ENCODE results near the gene ABCA4.

Gene ABCA4

GRCh38 chr1:94083681-94084080 lies 37.3 kb downstream of the ABCA4 start:
- H3K9me3 ChIP-seq (ENCODE audit: insufficient read depth, low read depth, low read length), result no peaks in the 10 kb centered on the region
- H4K8ac ChIP-seq (ENCODE audit: low read depth, low read length), result no peak overlapping the region
- no peak overlapping the region for H2AK5ac ChIP-seq (ENCODE audit: low read length)
- peaks cover 8 to 10% of the 10 kb centered on the region in 2 experiments for H3K4me1 ChIP-seq (ENCODE audit: control insufficient read depth in 1 of 2, insufficient read depth in 2 of 2, low read length in 2 of 2)
- no peak overlapping the region for H3K23ac ChIP-seq (ENCODE audit: low read length)
- no peak for DNase-seq
- H2BK120ac ChIP-seq (ENCODE audit: insufficient read depth, low read length, poor library complexity), result no peak overlapping the region
- H3K9ac ChIP-seq (ENCODE audit: low read length), result no peak overlapping the region
- H4K12ac ChIP-seq (ENCODE audit: low read depth, low read length), result no peak overlapping the region
- H3K36me3 ChIP-seq (ENCODE audit: control insufficient read depth in 1 of 2, insufficient read depth in 2 of 2, low read length in 2 of 2), result no peaks in the 10 kb centered on the region
- H3K27ac ChIP-seq (ENCODE audit: low read depth, low read length), result no peak overlapping the region
- no peak overlapping the region for H3K18ac ChIP-seq (ENCODE audit: low read length)
- no peak overlapping the region for H2BK12ac ChIP-seq (ENCODE audit: low read length)
- H2AFZ ChIP-seq (ENCODE audit: insufficient read depth, low read length, poor library complexity), result no peak overlapping the region
- H3K27me3 ChIP-seq (ENCODE audit: insufficient read depth, low read length), result no peaks in the 10 kb centered on the region
- H3K79me2 ChIP-seq (ENCODE audit: control insufficient read depth, insufficient read depth, low read length, poor library complexity), result no peaks in the 10 kb centered on the region
- H3K14ac ChIP-seq (ENCODE audit: low read length), result no peak overlapping the region
- no peak overlapping the region for H4K91ac ChIP-seq (ENCODE audit: low read depth, low read length)
- no peak overlapping the region for H3K4me2 ChIP-seq (ENCODE audit: low read length)
- no peak overlapping the region for H3K4ac ChIP-seq (ENCODE audit: low read depth, low read length)
- no CpG with 5 or more reads among the region's 4 CpGs for WGBS (ENCODE audit: extremely low coverage, insufficient coverage, insufficient read length)
- H2BK5ac ChIP-seq (ENCODE audit: low read depth, low read length, poor library complexity), result no peak overlapping the region
- H3K4me3 ChIP-seq (ENCODE audit: low read depth, low read length), result no peak overlapping the region
- peaks cover 5% of the 10 kb centered on the region for H3K79me1 ChIP-seq (ENCODE audit: low read length)

GRCh38 chr1:94081566-94082344 lies 39.2 kb downstream of the ABCA4 start:
- H3K27ac ChIP-seq (ENCODE audit: low read depth, low read length), result no peak overlapping the region
- H3K4ac ChIP-seq (ENCODE audit: low read depth, low read length), result no peak overlapping the region
- DNase-seq, result no peak
- no peak overlapping the region for H2BK120ac ChIP-seq (ENCODE audit: insufficient read depth, low read length, poor library complexity)
- H3K23ac ChIP-seq (ENCODE audit: low read length), result no peak overlapping the region
- H2BK5ac ChIP-seq (ENCODE audit: low read depth, low read length, poor library complexity), result no peak overlapping the region
- H2BK12ac ChIP-seq (ENCODE audit: low read length), result no peak overlapping the region
- H3K18ac ChIP-seq (ENCODE audit: low read length), result no peak overlapping the region
- no peak overlapping the region for H4K91ac ChIP-seq (ENCODE audit: low read depth, low read length)
- no peak overlapping the region for H3K4me3 ChIP-seq (ENCODE audit: low read depth, low read length)
- WGBS (ENCODE audit: extremely low coverage, insufficient coverage, insufficient read length), result no CpG with 5 or more reads among the region's 7 CpGs
- no peak overlapping the region for H3K14ac ChIP-seq (ENCODE audit: low read length)
- no peak overlapping the region for H3K4me2 ChIP-seq (ENCODE audit: low read length)
- peaks cover 2% of the 10 kb centered on the region for H3K79me1 ChIP-seq (ENCODE audit: low read length)
- H3K36me3 ChIP-seq (ENCODE audit: control insufficient read depth in 1 of 2, insufficient read depth in 2 of 2, low read length in 2 of 2), result no peaks in the 10 kb centered on the region
- H3K27me3 ChIP-seq (ENCODE audit: insufficient read depth, low read length), result no peaks in the 10 kb centered on the region
- no peaks in the 10 kb centered on the region for H3K79me2 ChIP-seq (ENCODE audit: control insufficient read depth, insufficient read depth, low read length, poor library complexity)
- H3K9me3 ChIP-seq (ENCODE audit: insufficient read depth, low read depth, low read length), result no peaks in the 10 kb centered on the region
- no peak overlapping the region for H3K9ac ChIP-seq (ENCODE audit: low read length)
- H2AK5ac ChIP-seq (ENCODE audit: low read length), result no peak overlapping the region
- no peak overlapping the region for H2AFZ ChIP-seq (ENCODE audit: insufficient read depth, low read length, poor library complexity)
- no peak overlapping the region for H4K8ac ChIP-seq (ENCODE audit: low read depth, low read length)
- no peak overlapping the region for H4K12ac ChIP-seq (ENCODE audit: low read depth, low read length)
- peaks cover 6 to 8% of the 10 kb centered on the region in 2 experiments for H3K4me1 ChIP-seq (ENCODE audit: control insufficient read depth in 1 of 2, insufficient read depth in 2 of 2, low read length in 2 of 2)

- H3K4me2 ChIP-seq (ENCODE audit: low read length), result no peak overlapping the region
- no peak for DNase-seq
- WGBS (ENCODE audit: extremely low coverage, insufficient coverage, insufficient read length), result no CpG with 5 or more reads among the region's 3 CpGs
- H4K8ac ChIP-seq (ENCODE audit: low read depth, low read length), result no peak overlapping the region
- H2BK120ac ChIP-seq (ENCODE audit: insufficient read depth, low read length, poor library complexity), result no peak overlapping the region
- H3K14ac ChIP-seq (ENCODE audit: low read length), result no peak overlapping the region
- no peak overlapping the region for H3K23ac ChIP-seq (ENCODE audit: low read length)
- H3K9ac ChIP-seq (ENCODE audit: low read length), result no peak overlapping the region
- no peak overlapping the region for H2BK5ac ChIP-seq (ENCODE audit: low read depth, low read length, poor library complexity)
- no peak overlapping the region for H4K12ac ChIP-seq (ENCODE audit: low read depth, low read length)
- H3K27me3 ChIP-seq (ENCODE audit: insufficient read depth, low read length), result no peaks in the 10 kb centered on the region
- H4K91ac ChIP-seq (ENCODE audit: low read depth, low read length), result no peak overlapping the region
- H3K18ac ChIP-seq (ENCODE audit: low read length), result no peak overlapping the region
- H3K27ac ChIP-seq (ENCODE audit: low read depth, low read length), result no peak overlapping the region
- H3K4me3 ChIP-seq (ENCODE audit: low read depth, low read length), result no peak overlapping the region
- peak overlapping the region; percentile 32 for H2BK12ac ChIP-seq (ENCODE audit: low read length)
- no peak overlapping the region for H2AFZ ChIP-seq (ENCODE audit: insufficient read depth, low read length, poor library complexity)
- H3K79me2 ChIP-seq (ENCODE audit: control insufficient read depth, insufficient read depth, low read length, poor library complexity), result no peaks in the 10 kb centered on the region
- H3K79me1 ChIP-seq (ENCODE audit: low read length), result peaks cover 2% of the 10 kb centered on the region
- no peak overlapping the region for H2AK5ac ChIP-seq (ENCODE audit: low read length)
- H3K4ac ChIP-seq (ENCODE audit: low read depth, low read length), result no peak overlapping the region
- peaks cover 4 to 5% of the 10 kb centered on the region in 2 experiments for H3K4me1 ChIP-seq (ENCODE audit: control insufficient read depth in 1 of 2, insufficient read depth in 2 of 2, low read length in 2 of 2)
- H3K9me3 ChIP-seq (ENCODE audit: insufficient read depth, low read depth, low read length), result no peaks in the 10 kb centered on the region
- no peaks in the 10 kb centered on the region for H3K36me3 ChIP-seq (ENCODE audit: control insufficient read depth in 1 of 2, insufficient read depth in 2 of 2, low read length in 2 of 2)
Observed at GRCh38 chr1:94079989-94080388, 41.0 kb downstream of the ABCA4 start.

GRCh38 chr1:94079080-94079940 lies 41.6 kb downstream of the ABCA4 start:
- DNase-seq, result no peak
- no peak overlapping the region for H2AK5ac ChIP-seq (ENCODE audit: low read length)
- H3K18ac ChIP-seq (ENCODE audit: low read length), result peak overlapping the region; percentile 83
- H3K4me3 ChIP-seq (ENCODE audit: low read depth, low read length), result no peak overlapping the region
- H4K91ac ChIP-seq (ENCODE audit: low read depth, low read length), result peak overlapping the region; percentile 56
- peak overlapping the region; percentile 68 for H2BK12ac ChIP-seq (ENCODE audit: low read length)
- no peak overlapping the region for H3K23ac ChIP-seq (ENCODE audit: low read length)
- H3K14ac ChIP-seq (ENCODE audit: low read length), result peak overlapping the region; percentile 20
- H2BK5ac ChIP-seq (ENCODE audit: low read depth, low read length, poor library complexity), result peak overlapping the region; percentile 19
- H3K27me3 ChIP-seq (ENCODE audit: insufficient read depth, low read length), result no peaks in the 10 kb centered on the region
- peak overlapping the region; percentile 43 for H4K8ac ChIP-seq (ENCODE audit: low read depth, low read length)
- H3K9me3 ChIP-seq (ENCODE audit: insufficient read depth, low read depth, low read length), result no peaks in the 10 kb centered on the region
- H3K36me3 ChIP-seq (ENCODE audit: control insufficient read depth in 1 of 2, insufficient read depth in 2 of 2, low read length in 2 of 2), result no peaks in the 10 kb centered on the region
- H3K4ac ChIP-seq (ENCODE audit: low read depth, low read length), result no peak overlapping the region
- H3K4me2 ChIP-seq (ENCODE audit: low read length), result no peak overlapping the region
- no peaks in the 10 kb centered on the region for H3K79me2 ChIP-seq (ENCODE audit: control insufficient read depth, insufficient read depth, low read length, poor library complexity)
- no peak overlapping the region for H3K27ac ChIP-seq (ENCODE audit: low read depth, low read length)
- WGBS (ENCODE audit: extremely low coverage, insufficient coverage, insufficient read length), result no CpG with 5 or more reads among the region's 6 CpGs
- H3K79me1 ChIP-seq (ENCODE audit: low read length), result peaks cover 2% of the 10 kb centered on the region
- H3K9ac ChIP-seq (ENCODE audit: low read length), result no peak overlapping the region
- H2AFZ ChIP-seq (ENCODE audit: insufficient read depth, low read length, poor library complexity), result no peak overlapping the region
- no peak overlapping the region for H2BK120ac ChIP-seq (ENCODE audit: insufficient read depth, low read length, poor library complexity)
- H4K12ac ChIP-seq (ENCODE audit: low read depth, low read length), result no peak overlapping the region
- H3K4me1 ChIP-seq (ENCODE audit: control insufficient read depth in 1 of 2, insufficient read depth in 2 of 2, low read length in 2 of 2), result peaks cover 4 to 5% of the 10 kb centered on the region in 2 experiments
